Erythroblast (primary cell): Measurements from ENCODE around the gene HGFAC.

Experiments
- GATA1 ChIP-seq: IDR thresholded peaks from 2 replicates; pipeline ENCODE4 v1.6.1; 2011; ENCODE audit warnings: low read depth, mild to moderate bottlenecking, control low read depth, low read length, moderate library complexity
- POLR2A ChIP-seq: IDR thresholded peaks from 2 replicates; pipeline ENCODE4 v1.6.1; 2011; ENCODE audit warnings: mild to moderate bottlenecking, low read length

- no peak for TF ChIP-seq POLR2A
- no peak for TF ChIP-seq GATA1
Observed at GRCh38 chr4:3487861-3488260, 46.1 kb downstream of the HGFAC start.
